Glomerular endothelial cell (primary cell): ENCODE results near the gene KRTAP3-3. TPM values are rescaled to one million over a fixed set of nuclear protein-coding genes. Genes with fewer than 3 reads are reported as not detected.
"Not testable (repeated sequence)": the region's sequence is repeated elsewhere in the genome, so short reads cannot be mapped to it uniquely, and the experiment has no call there.

Experiments used
- DNase-seq: peaks from one replicate; pipeline ENCODE4 v3.0.0-alpha.2; 2011; ENCODE audit warnings: low read depth, low spot score; ENCODE audit errors: extremely low read depth
- total RNA-seq: library from RNA; depleted of rRNA; stranded (reverse); fragments of >200 nt; gene quantifications from 2 replicates; pipeline ENCODE4 v1.2.3, GENCODE V29; 2015

KRTAP3-3 gene
- total RNA-seq = not detected in 2 replicates

DNA sequence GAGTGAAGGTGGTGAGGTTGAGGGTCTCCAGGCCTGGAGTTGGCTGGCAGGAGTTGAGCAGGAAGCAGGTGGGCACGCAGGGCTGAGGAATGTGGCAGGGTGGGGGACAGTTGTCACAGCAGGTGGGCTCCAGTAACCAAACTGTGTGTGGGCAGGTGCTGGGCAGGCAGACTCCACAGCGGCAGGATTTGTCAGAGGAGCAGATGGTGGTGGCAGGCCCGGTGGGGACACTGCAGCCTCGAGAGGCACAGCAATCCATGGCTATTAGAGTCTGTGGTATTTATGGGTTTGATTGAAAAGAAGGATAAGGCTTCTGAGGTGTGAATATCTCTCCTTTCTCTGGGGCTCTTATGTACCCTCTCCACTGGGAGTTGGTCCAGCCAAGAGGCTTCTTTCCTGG is at the start of gene KRTAP3-3:
KRTAP3-3 (minus strand) TSS at position 326 of the 400 bp plus-strand sequence; CDS start at position 259, 67 bp downstream.
- DNase-seq = no peak

DNA sequence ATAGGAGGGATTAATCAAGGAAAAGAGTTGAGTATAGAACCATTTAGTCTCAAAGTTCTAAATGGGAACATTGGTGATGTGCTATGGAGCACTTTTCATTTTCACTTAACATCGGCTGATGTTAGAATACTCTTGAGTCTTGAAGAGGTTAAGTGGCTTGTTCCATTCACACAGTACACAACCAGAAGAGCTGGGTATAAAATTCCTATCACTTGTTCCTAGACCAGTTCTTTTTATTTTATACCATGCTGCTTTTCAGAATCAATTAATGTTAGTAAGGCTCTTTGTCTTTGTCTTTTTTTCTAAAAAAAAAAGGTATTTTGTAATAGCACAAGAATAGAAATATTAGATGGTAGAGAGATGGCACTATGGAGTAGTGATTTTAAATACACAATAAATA is 49.0 kb upstream of the KRTAP3-3 start:
- DNase-seq = no peak

DNA sequence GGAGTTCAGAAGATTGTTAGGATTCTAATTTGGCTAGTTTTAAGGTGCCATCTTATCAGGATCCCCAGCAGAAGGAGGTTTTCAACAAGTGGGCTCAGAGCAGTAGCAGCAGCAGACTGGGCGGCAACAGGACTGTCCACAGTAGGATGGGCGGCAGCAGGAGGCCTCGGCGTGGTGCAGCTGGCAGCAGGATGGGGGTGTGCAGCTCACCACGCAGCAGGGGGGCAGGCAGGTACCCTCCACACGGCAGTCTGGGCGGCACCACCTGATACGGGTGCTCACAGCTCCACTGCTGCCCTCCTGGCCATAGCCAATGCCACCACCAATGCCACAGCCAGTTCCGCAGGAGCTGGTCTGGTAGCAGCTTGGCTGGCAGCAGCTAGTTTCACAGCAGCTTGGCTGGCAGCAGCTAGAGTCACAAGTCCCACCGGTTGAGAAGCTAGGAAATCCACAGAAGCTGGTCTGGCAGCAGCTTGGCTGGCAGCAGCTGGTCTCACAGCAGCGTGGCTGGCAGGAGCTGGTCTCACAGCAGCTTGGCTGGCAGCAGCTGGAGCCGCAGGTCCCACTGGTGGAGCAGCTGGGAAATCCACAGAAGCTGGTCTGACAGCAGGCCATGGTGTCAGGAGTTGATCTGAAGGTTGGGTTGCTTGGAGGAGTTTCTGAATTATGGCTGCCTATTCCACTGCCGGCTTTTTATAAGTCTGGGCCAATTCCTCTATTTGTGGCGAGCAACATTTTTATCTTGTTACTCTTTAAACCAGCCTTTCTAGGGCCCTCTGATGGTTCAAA is 47.0 kb upstream of the KRTAP3-3 start, which contains the start of gene KRTAP1-1:
KRTAP1-1 (minus strand) TSS at position 668 of the 789 bp plus-strand sequence; CDS start at position 615, 53 bp downstream.
- DNase-seq = not testable (repeated sequence)

- DNase-seq = no peak
These were observed 43.9 kb upstream of the KRTAP3-3 start for GRCh38 chr17:41037853-41038350.

GRCh38 chr17:41034346-41034935 is 40.5 kb upstream of the KRTAP3-3 start, which contains the start of gene KRTAP1-3:
TSS of gene KRTAP1-3 (minus strand) at chr17:41034874. CDS start at chr17:41034821, 53 bp downstream.
- not testable (repeated sequence) for DNase-seq

GRCh38 chr17:41029633-41030245 is 35.8 kb upstream of the KRTAP3-3 start, which contains the start of gene KRTAP1-4:
TSS of gene KRTAP1-4 (minus strand) at chr17:41030195. CDS start at chr17:41030078, 117 bp downstream.
- DNase-seq = no peak

GRCh38 chr17:41026715-41027471 is 32.9 kb upstream of the KRTAP3-3 start, which contains the start of gene KRTAP1-5:
TSS of gene KRTAP1-5 (minus strand) at chr17:41027208. CDS start at chr17:41027155, 53 bp downstream.
- no peak for DNase-seq

GRCh38 chr17:41024697-41025096 is 30.7 kb upstream of the KRTAP3-3 start:
- DNase-seq = no peak

DNA sequence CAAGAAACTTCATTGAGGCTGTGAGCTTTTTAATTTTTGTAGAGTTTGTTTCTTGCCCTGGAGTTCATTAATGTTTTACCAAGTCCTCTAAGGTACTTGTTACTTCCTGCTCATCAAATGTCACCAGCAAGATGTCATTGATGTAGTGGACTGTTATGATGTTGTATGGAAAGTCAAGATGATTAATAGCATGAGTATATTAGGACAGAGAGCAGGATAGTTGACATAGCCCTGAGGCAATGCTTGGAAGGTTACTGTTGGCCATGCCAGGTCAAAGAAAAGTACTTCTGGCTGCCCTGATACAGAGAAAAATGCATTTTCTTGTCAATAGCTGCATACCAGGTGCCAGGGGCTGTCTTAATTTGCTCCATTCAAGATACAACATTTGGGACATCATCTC is 26.4 kb upstream of the KRTAP3-3 start:
- no peak for DNase-seq

GRCh38 chr17:41019415-41019814 is 25.5 kb upstream of the KRTAP3-3 start:
- DNase-seq = no peak

DNA sequence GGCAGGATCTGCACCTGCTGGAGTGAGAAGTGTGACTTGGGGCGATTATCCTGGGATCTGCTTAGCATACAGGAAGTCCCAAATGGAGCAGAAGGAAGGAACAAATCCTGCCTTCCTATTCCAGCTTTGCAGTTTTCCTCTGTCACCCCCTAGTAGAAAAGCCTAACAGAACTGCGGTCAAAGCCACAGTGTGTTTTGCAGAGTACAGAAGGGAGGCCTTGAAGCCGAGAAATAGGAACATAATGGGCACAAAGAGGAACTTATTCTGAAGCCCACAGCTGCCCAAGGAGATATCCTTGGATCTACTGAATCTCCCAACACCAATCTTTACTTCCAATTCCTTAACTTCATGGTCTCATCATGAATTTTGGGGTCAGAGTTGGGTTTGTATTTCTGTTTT is 24.6 kb upstream of the KRTAP3-3 start:
- no peak for DNase-seq

DNA sequence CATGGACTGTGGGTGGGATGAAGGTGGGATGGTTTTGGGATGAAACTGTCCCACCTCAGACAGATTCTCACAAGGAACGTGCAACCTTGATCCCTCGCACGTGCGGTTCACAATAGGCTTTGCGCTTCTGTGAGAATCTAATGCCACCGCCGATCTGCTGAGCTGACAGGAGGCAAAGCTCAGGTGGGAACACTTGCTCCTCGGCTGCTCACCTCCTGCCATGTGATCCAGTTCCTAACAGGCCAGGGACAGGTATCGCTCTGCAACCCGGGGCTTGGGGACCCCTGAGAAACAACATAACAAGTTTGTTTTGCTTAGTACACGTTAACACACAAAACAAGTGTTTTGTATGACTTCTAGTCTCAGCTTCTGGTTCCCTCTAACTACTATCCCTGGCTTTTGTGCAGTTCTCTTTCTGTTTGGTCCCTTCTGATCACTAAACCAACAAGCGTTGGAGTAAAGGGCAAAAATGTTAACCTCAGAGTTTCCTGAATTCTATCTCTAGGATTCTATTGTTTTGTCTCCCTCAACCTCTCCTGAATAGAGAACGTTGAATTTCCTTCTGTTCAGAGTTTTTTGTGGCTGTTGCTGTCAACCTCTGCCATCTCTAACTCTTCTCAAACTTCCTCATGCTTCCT is 22.7 kb upstream of the KRTAP3-3 start:
- no peak for DNase-seq

- no peak for DNase-seq
These were observed 21.5 kb upstream of the KRTAP3-3 start for GRCh38 chr17:41015454-41015853.

DNA sequence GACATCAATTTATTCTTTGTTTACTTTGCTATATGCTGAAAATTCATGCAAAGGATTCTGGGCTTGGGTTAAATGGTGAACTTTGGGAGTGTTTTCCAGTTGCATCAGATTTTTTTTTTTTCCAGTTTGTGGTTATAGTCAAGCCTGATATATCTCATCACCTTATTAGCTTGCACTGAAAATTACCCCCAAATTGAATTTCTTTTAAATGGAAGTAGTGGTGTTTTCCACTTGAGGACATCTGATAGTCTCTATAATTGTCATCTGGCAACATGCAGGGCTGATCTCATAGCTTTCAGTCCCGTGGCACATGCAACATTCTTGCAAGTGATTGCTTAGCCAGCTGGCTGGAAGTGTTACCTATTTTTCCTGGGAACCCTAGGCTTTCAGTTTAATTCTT is 19.6 kb upstream of the KRTAP3-3 start:
- no peak for DNase-seq

GRCh38 chr17:41013181-41013580 is 19.2 kb upstream of the KRTAP3-3 start:
- no peak for DNase-seq

GRCh38 chr17:41012326-41013120 is 18.6 kb upstream of the KRTAP3-3 start:
- no peak for DNase-seq

DNA sequence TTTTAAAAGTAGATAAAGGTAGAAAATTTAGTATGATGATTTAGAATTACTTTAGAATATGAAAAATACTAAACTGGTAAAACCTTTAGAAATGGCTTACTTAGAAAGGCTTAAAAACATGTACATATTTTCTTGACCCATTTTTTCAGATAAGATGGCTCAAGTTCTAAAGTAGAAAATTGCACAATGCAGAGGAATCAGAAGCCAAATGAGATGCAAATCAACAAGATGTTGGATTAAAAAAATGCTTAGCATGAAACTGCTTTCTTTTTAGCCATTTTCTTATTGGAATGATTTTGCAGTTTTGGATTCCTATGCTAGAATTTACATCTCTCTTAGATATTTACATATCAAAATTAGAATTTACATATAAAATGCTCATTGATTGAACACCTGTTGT is 16.5 kb upstream of the KRTAP3-3 start:
- DNase-seq = no peak

- DNase-seq = no peak
These were observed 16.0 kb upstream of the KRTAP3-3 start for GRCh38 chr17:41009936-41010335.

DNA sequence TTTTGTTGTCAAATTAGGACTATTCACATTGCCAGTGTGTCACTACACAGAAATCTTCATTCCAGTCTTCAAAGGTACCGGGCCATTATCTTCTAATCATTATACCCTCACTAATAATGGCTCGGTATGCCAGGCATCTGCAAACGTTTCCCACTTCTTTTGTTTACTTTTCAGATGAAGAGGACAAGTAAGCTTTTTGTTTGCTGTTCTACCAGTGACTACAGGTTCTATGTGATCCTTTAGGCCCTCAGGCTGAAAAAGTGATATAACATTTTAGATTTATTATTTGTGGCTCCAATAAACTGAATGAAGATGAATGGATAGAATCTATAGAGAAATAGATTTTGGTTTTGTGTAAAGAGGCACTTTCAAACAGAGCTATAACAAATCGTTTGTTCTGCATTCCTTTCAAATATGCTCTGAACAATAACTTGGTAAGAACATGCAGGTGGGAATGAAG is 15.4 kb upstream of the KRTAP3-3 start:
- DNase-seq = no peak
